Measurements from ENCODE around the gene LTF. TPM values are rescaled to one million over a fixed set of nuclear protein-coding genes. Genes with fewer than 3 reads are reported as not detected.

LTF gene
- not detected in 2 replicates for total RNA-seq

GRCh38 chr3:46464326-46465195 is at the start of gene LTF:
TSS of gene LTF (minus strand) at chr3:46464905. CDS start at chr3:46464867, 38 bp downstream.
- DNase-seq (ENCODE audit: low read depth): no peak
- no peak within 1 kb of the TSS for H3K4me3 ChIP-seq (ENCODE audit: low read depth, low read length)
- TF ChIP-seq, protein P1, sequence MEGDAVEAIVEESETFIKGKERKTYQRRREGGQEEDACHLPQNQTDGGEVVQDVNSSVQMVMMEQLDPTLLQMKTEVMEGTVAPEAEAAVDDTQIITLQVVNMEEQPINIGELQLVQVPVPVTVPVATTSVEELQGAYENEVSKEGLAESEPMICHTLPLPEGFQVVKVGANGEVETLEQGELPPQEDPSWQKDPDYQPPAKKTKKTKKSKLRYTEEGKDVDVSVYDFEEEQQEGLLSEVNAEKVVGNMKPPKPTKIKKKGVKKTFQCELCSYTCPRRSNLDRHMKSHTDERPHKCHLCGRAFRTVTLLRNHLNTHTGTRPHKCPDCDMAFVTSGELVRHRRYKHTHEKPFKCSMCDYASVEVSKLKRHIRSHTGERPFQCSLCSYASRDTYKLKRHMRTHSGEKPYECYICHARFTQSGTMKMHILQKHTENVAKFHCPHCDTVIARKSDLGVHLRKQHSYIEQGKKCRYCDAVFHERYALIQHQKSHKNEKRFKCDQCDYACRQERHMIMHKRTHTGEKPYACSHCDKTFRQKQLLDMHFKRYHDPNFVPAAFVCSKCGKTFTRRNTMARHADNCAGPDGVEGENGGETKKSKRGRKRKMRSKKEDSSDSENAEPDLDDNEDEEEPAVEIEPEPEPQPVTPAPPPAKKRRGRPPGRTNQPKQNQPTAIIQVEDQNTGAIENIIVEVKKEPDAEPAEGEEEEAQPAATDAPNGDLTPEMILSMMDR (conservative IDR thresholded peaks at IDR 0.05; ENCODE audit: low read depth, low read length): no peak

DNA sequence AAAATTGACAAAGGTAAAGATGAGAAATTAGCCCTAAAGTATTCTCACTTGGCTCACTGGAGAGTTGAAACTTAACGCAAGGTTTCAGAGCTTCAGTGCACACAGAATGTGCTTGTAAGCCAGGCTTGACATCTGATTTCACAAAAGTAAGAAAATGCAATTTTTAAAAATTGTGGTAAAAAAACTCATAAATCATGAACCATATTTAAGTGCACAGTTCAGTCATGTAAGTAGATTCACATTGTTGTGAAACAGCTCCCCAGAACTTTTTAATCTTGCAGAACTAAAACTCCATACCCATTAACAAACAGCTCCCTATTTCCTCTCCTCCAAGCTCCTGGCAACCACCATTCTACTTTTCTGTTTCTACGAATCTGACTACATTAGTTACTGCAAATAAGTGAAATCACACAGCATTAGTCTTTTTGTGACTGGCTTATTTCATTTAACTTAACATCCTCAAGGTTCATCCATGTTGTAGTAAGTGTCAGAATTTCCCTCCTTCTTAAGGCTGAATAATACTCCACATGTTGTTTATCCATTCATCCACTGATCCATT is 47.6 kb upstream of the LTF start:
- TF ChIP-seq, protein P1 (conservative IDR thresholded peaks at IDR 0.05; ENCODE audit: low read depth, low read length): no peak
- no peak overlapping the region for H3K4me3 ChIP-seq (ENCODE audit: low read depth, low read length)
- DNase-seq (ENCODE audit: low read depth): no peak

- no peak overlapping the region for H3K4me3 ChIP-seq (ENCODE audit: low read depth, low read length)
- TF ChIP-seq, protein P1 (conservative IDR thresholded peaks at IDR 0.05; ENCODE audit: low read depth, low read length): no peak
- DNase-seq (ENCODE audit: low read depth): no peak
Measured at GRCh38 chr3:46509661-46510187, 45.0 kb upstream of the LTF start.

DNA sequence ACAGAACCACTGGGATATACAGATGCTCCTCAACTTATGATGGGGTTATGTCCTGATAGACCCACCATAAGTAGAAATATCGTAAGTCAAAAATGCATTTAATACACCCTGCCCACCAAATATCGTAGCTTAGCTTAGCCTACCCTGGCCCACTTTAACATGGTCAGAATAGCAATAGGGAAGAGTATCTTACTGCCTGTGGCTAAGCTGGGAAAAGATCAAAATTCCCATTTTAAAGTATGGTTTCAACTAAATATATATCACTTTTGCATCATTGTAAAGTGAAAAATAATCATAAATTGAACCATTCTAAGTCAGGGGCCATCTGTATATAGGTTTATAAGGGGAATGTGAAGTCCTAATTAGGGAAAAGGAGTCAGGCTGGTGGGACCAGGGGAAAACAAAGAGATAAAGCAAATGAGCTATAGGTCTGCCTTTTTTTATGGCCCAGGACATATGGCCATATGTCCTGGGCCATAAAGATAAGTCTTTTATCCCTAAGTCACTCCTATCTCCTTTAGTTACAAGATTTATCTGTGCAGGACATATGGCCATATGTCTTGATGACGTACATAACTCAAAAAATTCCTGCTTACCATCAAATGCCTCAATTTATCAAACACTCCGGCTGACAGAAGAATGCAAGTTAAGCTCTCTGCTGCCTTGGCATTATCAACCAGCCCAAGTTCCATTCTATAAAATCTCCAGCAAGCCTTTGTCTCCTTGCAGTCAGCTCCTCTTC is 44.3 kb upstream of the LTF start:
- DNase-seq (ENCODE audit: low read depth): no peak
- TF ChIP-seq, protein P1 (conservative IDR thresholded peaks at IDR 0.05; ENCODE audit: low read depth, low read length): no peak
- H3K4me3 ChIP-seq (ENCODE audit: low read depth, low read length): no peak overlapping the region

DNA sequence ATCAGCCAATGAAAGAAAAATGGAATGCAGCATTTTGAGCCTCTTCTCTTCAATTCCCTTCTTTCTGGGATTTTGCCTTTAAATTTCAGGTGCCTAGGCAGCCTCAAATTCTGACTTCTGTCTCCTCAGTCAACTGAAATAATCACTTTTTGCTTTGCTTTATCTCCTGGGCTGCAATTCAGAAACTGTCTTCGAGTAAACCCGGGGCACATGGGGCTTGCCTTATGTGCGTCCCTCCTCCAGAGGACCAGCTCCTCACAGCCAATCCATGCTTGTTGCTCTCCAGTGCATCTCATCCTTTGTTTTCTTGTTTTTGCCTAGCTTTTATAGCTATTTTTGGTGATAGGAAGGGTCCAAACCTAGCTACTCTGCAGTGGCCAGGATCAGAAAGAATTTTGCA is 41.8 kb upstream of the LTF start:
- no peak overlapping the region for H3K4me3 ChIP-seq (ENCODE audit: low read depth, low read length)
- no peak for DNase-seq (ENCODE audit: low read depth)
- TF ChIP-seq, protein P1 (conservative IDR thresholded peaks at IDR 0.05; ENCODE audit: low read depth, low read length): no peak

DNA sequence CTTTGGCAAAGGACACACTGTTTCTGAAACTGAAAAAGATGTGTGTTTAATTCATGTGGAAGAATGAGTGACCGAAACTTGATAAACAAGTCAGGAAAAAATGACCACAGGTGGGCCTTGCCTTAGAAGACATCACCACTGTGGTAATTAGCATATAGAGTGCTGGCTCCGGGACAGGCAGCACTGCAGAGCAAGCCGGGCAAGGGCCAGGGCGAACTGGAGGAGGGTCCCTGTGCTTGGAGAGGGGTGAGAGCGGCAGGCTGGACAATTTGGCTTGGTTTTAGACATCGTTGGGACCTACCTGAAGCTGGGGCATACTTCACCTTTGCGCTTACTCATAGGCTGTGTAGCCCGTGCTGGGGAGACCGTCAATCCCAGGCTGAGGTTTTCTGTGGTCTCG is 41.2 kb upstream of the LTF start:
- TF ChIP-seq, protein P1 (conservative IDR thresholded peaks at IDR 0.05; ENCODE audit: low read depth, low read length): no peak
- DNase-seq (ENCODE audit: low read depth): no peak
- H3K4me3 ChIP-seq (ENCODE audit: low read depth, low read length): no peak overlapping the region
